Osteoblast (primary cell): ENCODE results near the gene AAMP. TPM values are rescaled to one million over a fixed set of nuclear protein-coding genes. Genes with fewer than 3 reads are reported as not detected.
A peak's percentile ranks its signal among the peaks of the same experiment; 100 is the strongest.

Experiments used
- DNase-seq: peaks from one replicate; pipeline ENCODE4 v3.0.0; 2011; ENCODE audit warnings: low spot score, mixed read lengths; ENCODE audit not compliant: insufficient read length; ENCODE audit errors: missing footprints
- H2AFZ ChIP-seq: 2 replicates; pipeline ENCODE4 v1.6.0; 2011; ENCODE audit warnings: mild to moderate bottlenecking, low read length
- H3K27ac ChIP-seq: 2 replicates; pipeline ENCODE4 v1.5.1; 2011; ENCODE audit warnings: mild to moderate bottlenecking, low read depth, low read length, moderate library complexity
- H3K27me3 ChIP-seq: 2 replicates; pipeline ENCODE4 v1.6.0; 2012; ENCODE audit warnings: mild to moderate bottlenecking, control low read depth, inconsistent platforms, low read length, moderate library complexity; ENCODE audit not compliant: insufficient read depth
- H3K36me3 ChIP-seq: 2 replicates; pipeline ENCODE4 v1.5.1; 2011; ENCODE audit warnings: mild to moderate bottlenecking, low read length, control low read depth, moderate library complexity; ENCODE audit not compliant: insufficient read depth
- H3K4me1 ChIP-seq: 2 replicates; pipeline ENCODE4 v1.5.1; 2011; ENCODE audit warnings: mild to moderate bottlenecking, low read length, control low read depth, moderate library complexity; ENCODE audit not compliant: insufficient read depth
- H3K4me2 ChIP-seq: 2 replicates; pipeline ENCODE4 v1.6.0; 2011; ENCODE audit warnings: mild to moderate bottlenecking, low read length; ENCODE audit not compliant: insufficient read depth
- H3K4me3 ChIP-seq: fragments of 200-600 bp; sonication (generic); 3 replicates; pipeline ENCODE4 v1.5.1; 2012; ENCODE audit warnings: mild to moderate bottlenecking, low read length, inconsistent platforms; ENCODE audit not compliant: insufficient read depth
- H3K79me2 ChIP-seq: 2 replicates; pipeline ENCODE4 v1.6.0; 2012; ENCODE audit warnings: mild to moderate bottlenecking, low read length, control low read depth, inconsistent platforms; ENCODE audit not compliant: insufficient read depth
- H3K9me3 ChIP-seq: 2 replicates; pipeline ENCODE4 v1.5.1; 2011; ENCODE audit warnings: low read depth, low read length, control low read depth
- H4K20me1 ChIP-seq: 2 replicates; pipeline ENCODE4 v1.6.0; 2012; ENCODE audit warnings: mild to moderate bottlenecking, low read length, control low read depth; ENCODE audit not compliant: insufficient read depth
- CTCF ChIP-seq: IDR thresholded peaks from 2 replicates; pipeline ENCODE4 v1.5.1; 2011; ENCODE audit warnings: mild to moderate bottlenecking, low read depth, low read length, moderate library complexity; ENCODE audit errors: extremely low read depth
- total RNA-seq: library from RNA; depleted of rRNA; stranded (reverse); fragments of >200 nt; gene quantifications from 2 replicates; pipeline ENCODE4 v1.2.3, GENCODE V29; 2012

The AAMP gene
- total RNA-seq, 1 donor, result 97.0 TPM

DNA sequence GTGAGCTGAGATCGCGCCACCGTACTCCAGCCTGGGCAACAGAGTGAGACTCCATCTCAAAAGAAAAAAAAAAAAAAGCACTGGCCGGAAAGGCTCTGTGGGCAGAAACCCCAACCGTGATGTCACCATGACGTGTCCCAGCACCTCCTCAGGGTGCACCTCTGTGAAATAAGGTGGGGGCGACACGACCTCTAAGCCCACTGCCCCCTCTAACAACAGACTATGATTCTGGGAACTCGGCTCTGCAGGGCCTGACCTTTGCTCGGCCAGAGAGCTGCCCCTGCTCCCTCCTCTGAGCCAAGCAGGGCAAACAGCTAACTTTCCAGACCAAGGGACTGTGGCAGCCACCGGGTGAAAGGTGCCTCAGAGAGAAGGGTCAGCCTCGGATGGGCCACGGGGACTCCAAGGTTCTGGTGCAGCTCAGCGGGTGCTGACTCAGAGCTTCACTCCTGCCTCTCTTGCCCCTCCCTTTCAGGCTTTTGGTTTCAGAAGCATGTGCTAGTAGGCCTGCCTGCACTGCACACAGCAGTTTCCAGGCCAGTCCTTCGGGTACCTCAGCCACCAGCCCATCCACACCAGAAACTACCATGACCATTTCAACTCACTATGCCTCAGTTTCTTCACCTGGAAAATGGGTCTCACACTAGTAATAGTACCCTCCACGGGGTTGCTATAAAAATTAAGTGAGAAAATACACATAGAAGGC is 14.3 kb upstream of the AAMP start:
- H3K4me2 ChIP-seq, result peak overlapping the region; percentile 72
- H3K4me3 ChIP-seq, result peak overlapping the region; percentile 46
- TF ChIP-seq CTCF, result no peak
- peak overlapping the region; percentile 10 for H2AFZ ChIP-seq
- peaks cover 84% of the 10 kb centered on the region for H3K79me2 ChIP-seq
- peaks cover 13% of the 10 kb centered on the region for H4K20me1 ChIP-seq
- H3K36me3 ChIP-seq, result peaks cover 22% of the 10 kb centered on the region
- H3K4me1 ChIP-seq, result peaks cover 67% of the 10 kb centered on the region
- no peaks in the 10 kb centered on the region for H3K27me3 ChIP-seq
- DNase-seq, result peak; percentile 96
- no peaks in the 10 kb centered on the region for H3K9me3 ChIP-seq
- H3K27ac ChIP-seq, result peak overlapping the region; percentile 98

GRCh38 chr2:218282173-218282991 is 12.4 kb upstream of the AAMP start:
- no peak for TF ChIP-seq CTCF
- Histone ChIP-seq H2AFZ (no peak overlapping the region), H3K36me3 (peaks cover 41% of the 10 kb centered on the region), H3K27me3 (no peaks in the 10 kb centered on the region), H3K4me3 (peak overlapping the region; percentile 5), H3K27ac (peak overlapping the region; percentile 98), H3K4me2 (peak overlapping the region; percentile 43), H3K4me1 (peaks cover 62% of the 10 kb centered on the region), H3K79me2 (peaks cover 85% of the 10 kb centered on the region), H3K9me3 (no peaks in the 10 kb centered on the region), H4K20me1 (peaks cover 13% of the 10 kb centered on the region)
- peak; percentile 96 for DNase-seq

DNA sequence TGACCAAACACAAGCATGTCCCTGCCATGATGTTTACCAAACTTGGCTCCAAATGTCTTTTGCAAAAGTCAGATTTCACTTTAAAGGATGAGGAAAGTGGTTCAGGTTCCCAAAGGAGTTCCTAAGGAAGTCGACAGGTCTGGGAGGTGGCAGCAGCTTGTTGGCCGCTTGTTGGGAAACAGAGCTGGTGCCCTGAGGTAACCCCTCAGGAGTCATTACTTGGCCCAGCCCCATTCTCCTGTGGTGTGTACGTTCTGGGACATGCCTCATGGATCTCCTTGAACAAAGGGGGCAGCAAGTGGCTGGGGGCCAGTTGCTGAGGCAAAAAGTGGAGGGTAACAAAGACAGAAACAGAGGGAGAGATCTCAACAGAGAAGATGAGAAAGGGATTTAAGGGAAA is 11.5 kb upstream of the AAMP start:
- Histone ChIP-seq H3K9me3 (no peaks in the 10 kb centered on the region), H3K27me3 (no peaks in the 10 kb centered on the region), H3K79me2 (peaks cover 93% of the 10 kb centered on the region), H3K4me2 (no peak overlapping the region), H4K20me1 (peaks cover 20% of the 10 kb centered on the region), H3K27ac (peak overlapping the region; percentile 98), H3K36me3 (peaks cover 50% of the 10 kb centered on the region), H3K4me3 (no peak overlapping the region), H2AFZ (no peak overlapping the region), H3K4me1 (peaks cover 53% of the 10 kb centered on the region)
- TF ChIP-seq CTCF, result no peak
- peak; percentile 57 for DNase-seq
